Measurements from ENCODE around the gene PIGU. TPM values are rescaled to one million over a fixed set of nuclear protein-coding genes. Genes with fewer than 3 reads are reported as not detected.
A peak's percentile ranks its signal among the peaks of the same experiment; 100 is the strongest.

The PIGU gene
- total RNA-seq, 2 experiments from 2014 or later: 16.6 to 27.9 TPM

GRCh38 chr20:34709831-34710567, 33.1 kb upstream of the PIGU start:
- Histone ChIP-seq H3K36me3 (ENCODE audit: insufficient read depth, low read length) (no peaks in the 10 kb centered on the region), H3K4me3 (ENCODE audit: low read depth, low read length, poor library complexity, severe bottlenecking) (peak overlapping the region; percentile 74), H2AFZ (ENCODE audit: low read length) (peak overlapping the region; percentile 89), H3K27ac (ENCODE audit: low read depth, low read length, poor library complexity, severe bottlenecking) (no peak overlapping the region), H3K9me3 (ENCODE audit: low read length) (no peaks in the 10 kb centered on the region), H3K4me1 (ENCODE audit: insufficient read depth, low read length, poor library complexity, severe bottlenecking) (peaks cover 14% of the 10 kb centered on the region), H3K4me2 (ENCODE audit: low read length) (peak overlapping the region; percentile 85), H3K79me2 (ENCODE audit: insufficient read depth, low read depth, low read length) (no peaks in the 10 kb centered on the region), H3K9me2 (ENCODE audit: insufficient read depth, low read length) (no peaks in the 10 kb centered on the region), H4K20me1 (ENCODE audit: insufficient read depth, low read length) (no peaks in the 10 kb centered on the region)
- POLR2A ChIA-PET: no interaction called here
- TF ChIP-seq EZH2phosphoT487 (IDR thresholded peaks at IDR 0.05; ENCODE audit: borderline replicate concordance, low read depth, low read length) (no peak), CTCF (conservative IDR thresholded peaks at IDR 0.05; ENCODE audit: low read length) (peak; percentile 63)
- intact Hi-C loops (cut with micrococcal nuclease; ENCODE audit: unreplicated experiment): loop anchor here (2.0 kb wide), 1 partner anchor 397 kb away; no protein-coding TSS in a partner anchor
- no peak for DNase-seq (ENCODE audit: low spot score)
- CTCF ChIA-PET (ENCODE audit: unreplicated experiment): interaction anchor here (0.5 kb wide), 1 partner anchor 303 kb away, joined by 3 read pairs; no protein-coding TSS in a partner anchor
- BruUV-seq (replicated peaks): no TSS peak

GRCh38 chr20:34709044-34709830, 32.3 kb upstream of the PIGU start:
- Histone ChIP-seq H3K4me2 (ENCODE audit: low read length) (peak overlapping the region; percentile 85), H3K4me3 (ENCODE audit: low read depth, low read length, poor library complexity, severe bottlenecking) (peak overlapping the region; percentile 74), H3K79me2 (ENCODE audit: insufficient read depth, low read depth, low read length) (no peaks in the 10 kb centered on the region), H2AFZ (ENCODE audit: low read length) (peak overlapping the region; percentile 89), H4K20me1 (ENCODE audit: insufficient read depth, low read length) (no peaks in the 10 kb centered on the region), H3K36me3 (ENCODE audit: insufficient read depth, low read length) (no peaks in the 10 kb centered on the region), H3K9me2 (ENCODE audit: insufficient read depth, low read length) (no peaks in the 10 kb centered on the region), H3K27ac (ENCODE audit: low read depth, low read length, poor library complexity, severe bottlenecking) (no peak overlapping the region), H3K4me1 (ENCODE audit: insufficient read depth, low read length, poor library complexity, severe bottlenecking) (peaks cover 18% of the 10 kb centered on the region), H3K9me3 (ENCODE audit: low read length) (no peaks in the 10 kb centered on the region)
- TF ChIP-seq CTCF (conservative IDR thresholded peaks at IDR 0.05; ENCODE audit: low read length): no peak
- no peak for TF ChIP-seq EZH2phosphoT487 (IDR thresholded peaks at IDR 0.05; ENCODE audit: borderline replicate concordance, low read depth, low read length)
- peak; percentile 66 for DNase-seq (ENCODE audit: low spot score)
- intact Hi-C loops (cut with micrococcal nuclease; ENCODE audit: unreplicated experiment): loop anchor here (2.0 kb wide), 1 partner anchor 396 kb away; no protein-coding TSS in a partner anchor
- ChIA-PET POLR2A (interaction anchor here (0.5 to 0.6 kb wide), 3 partner anchors 15 to 901 kb away, joined by 3 to 4 read pairs (median 3); partner anchors contain the start of genes GSS and MYH7B), CTCF (ENCODE audit: unreplicated experiment) (interaction anchor here (0.7 kb wide), 1 partner anchor 32 kb away, joined by 5 read pairs; no protein-coding TSS in a partner anchor)
- no TSS peak for BruUV-seq (replicated peaks)

All from OCI-LY7 (cell line).